Measurements from ENCODE around the gene CAPN2. TPM values are rescaled to one million over a fixed set of nuclear protein-coding genes. Genes with fewer than 3 reads are reported as not detected.

CAPN2 gene
- total RNA-seq, 1 experiment from 2014 or later = 1,259 TPM

DNA sequence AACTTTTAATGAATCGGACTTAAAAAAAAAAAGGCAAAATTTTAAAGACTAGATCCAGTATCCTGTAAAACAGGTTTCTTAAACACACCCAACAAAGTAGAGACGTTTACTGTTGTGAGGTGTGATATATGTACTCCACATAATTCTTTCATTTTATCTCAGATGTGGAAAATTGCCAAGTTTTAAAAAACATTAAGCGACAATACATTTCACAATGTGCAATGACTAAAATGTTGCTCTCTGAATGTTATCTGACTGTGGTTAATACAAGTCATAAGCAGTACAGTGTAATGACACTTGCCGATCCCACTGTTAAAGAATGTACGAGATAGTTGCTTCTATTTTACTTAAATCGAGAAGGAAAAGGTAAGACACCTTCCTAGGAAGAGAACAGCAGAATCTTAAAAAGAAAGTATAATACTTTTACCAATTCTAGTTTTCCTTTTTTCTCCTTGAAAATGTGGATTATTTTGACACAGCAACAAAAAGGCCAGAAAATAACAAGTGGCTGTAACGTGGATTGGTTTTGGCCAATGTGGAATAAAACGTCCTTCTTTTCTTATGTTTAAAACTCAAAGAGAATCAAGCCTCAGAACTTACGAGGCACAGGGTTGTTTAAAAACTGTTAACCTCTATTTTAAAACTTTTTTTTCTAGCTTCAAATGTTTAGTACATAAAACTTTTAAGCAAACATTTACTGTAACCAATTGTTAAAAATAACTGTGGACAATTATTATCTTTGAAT is 82.0 kb downstream of the CAPN2 start:
- H4K20me1 ChIP-seq (ENCODE audit: low read length) = no peaks in the 10 kb centered on the region
- BruUV-seq (replicated peaks) = no TSS peak
- CTCF ChIA-PET = no interaction called here
- no peak overlapping the region for H2AFZ ChIP-seq (ENCODE audit: low read length)
- H3K4me2 ChIP-seq (ENCODE audit: low read length) = no peak overlapping the region
- POLR2A ChIA-PET (ENCODE audit: unreplicated experiment) = interaction anchor here (0.6 kb wide), 1 partner anchor 13 kb away, joined by 4 read pairs; no protein-coding TSS in a partner anchor
- H3K4me1 ChIP-seq (ENCODE audit: insufficient read depth, low read length) = 0 out of 2 replicates have a peak, but pooled peaks cover 6% of the 10 kb centered on the region
- ATAC-seq (no peak; the same call in 1 of the 2 replicates), DNase-seq (peak; percentile 39)
- H3K9me3 ChIP-seq (ENCODE audit: low read length) = no peaks in the 10 kb centered on the region
- H3K9me2 ChIP-seq (replicated peaks; ENCODE audit: low read length) = no peaks in the 10 kb centered on the region
- H3F3A ChIP-seq (ENCODE audit: low read length, unreplicated experiment) = no peaks in the 10 kb centered on the region
- TF ChIP-seq EZH2 (IDR thresholded peaks at IDR 0.05; ENCODE audit: low read length, unreplicated experiment) (no peak), EZH2phosphoT487 (IDR thresholded peaks at IDR 0.05; ENCODE audit: borderline replicate concordance, low read length) (no peak)
- TF ChIP-seq, protein P1, sequence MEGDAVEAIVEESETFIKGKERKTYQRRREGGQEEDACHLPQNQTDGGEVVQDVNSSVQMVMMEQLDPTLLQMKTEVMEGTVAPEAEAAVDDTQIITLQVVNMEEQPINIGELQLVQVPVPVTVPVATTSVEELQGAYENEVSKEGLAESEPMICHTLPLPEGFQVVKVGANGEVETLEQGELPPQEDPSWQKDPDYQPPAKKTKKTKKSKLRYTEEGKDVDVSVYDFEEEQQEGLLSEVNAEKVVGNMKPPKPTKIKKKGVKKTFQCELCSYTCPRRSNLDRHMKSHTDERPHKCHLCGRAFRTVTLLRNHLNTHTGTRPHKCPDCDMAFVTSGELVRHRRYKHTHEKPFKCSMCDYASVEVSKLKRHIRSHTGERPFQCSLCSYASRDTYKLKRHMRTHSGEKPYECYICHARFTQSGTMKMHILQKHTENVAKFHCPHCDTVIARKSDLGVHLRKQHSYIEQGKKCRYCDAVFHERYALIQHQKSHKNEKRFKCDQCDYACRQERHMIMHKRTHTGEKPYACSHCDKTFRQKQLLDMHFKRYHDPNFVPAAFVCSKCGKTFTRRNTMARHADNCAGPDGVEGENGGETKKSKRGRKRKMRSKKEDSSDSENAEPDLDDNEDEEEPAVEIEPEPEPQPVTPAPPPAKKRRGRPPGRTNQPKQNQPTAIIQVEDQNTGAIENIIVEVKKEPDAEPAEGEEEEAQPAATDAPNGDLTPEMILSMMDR (conservative IDR thresholded peaks at IDR 0.05; ENCODE audit: low read depth, low read length) = no peak
- H3K36me3 ChIP-seq (ENCODE audit: low read depth, low read length) = peaks cover 13% of the 10 kb centered on the region; the same call in 1 of the 2 replicates
- intact Hi-C loops (cut with micrococcal nuclease) = no loop called here
- no peaks in the 10 kb centered on the region for H3K79me2 ChIP-seq (ENCODE audit: low read length)
- no peak overlapping the region for H3K4me3 ChIP-seq (ENCODE audit: low read length)
- H3K27ac ChIP-seq (ENCODE audit: low read length) = no peak overlapping the region
- no peak overlapping the region for H3K9ac ChIP-seq (ENCODE audit: low read length)
- H3K27me3 ChIP-seq (ENCODE audit: low read length) = no peaks in the 10 kb centered on the region

DNA sequence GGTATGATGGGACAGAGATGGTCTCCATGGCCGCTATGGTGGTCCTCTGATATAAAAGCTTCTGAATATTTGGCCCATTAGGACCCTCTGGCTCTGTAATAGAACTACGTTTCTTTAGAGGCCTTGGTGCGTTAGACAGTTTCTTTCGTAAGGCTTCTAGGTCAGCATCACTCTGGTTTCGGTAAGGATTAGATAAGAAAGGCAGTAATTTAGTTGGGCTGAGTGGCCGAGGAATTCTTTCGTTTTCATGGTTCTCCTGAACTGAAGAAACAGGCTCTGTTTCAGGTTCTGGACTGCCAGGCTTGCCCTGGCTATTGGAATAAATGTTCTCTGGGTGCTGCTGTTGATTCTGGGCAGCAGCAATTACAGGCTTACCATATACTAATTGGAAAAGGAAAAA is 83.9 kb downstream of the CAPN2 start:
- H3K4me1 ChIP-seq (ENCODE audit: insufficient read depth, low read length) = 0 out of 2 replicates have a peak, but pooled peaks cover 6% of the 10 kb centered on the region
- no TSS peak for BruUV-seq (replicated peaks)
- ChIA-PET CTCF (no interaction called here), POLR2A (ENCODE audit: unreplicated experiment) (no interaction called here)
- ATAC-seq = no peak
- no peak overlapping the region for H3K4me2 ChIP-seq (ENCODE audit: low read length)
- H3K9me2 ChIP-seq (replicated peaks; ENCODE audit: low read length) = no peaks in the 10 kb centered on the region
- TF ChIP-seq EZH2 (IDR thresholded peaks at IDR 0.05; ENCODE audit: low read length, unreplicated experiment) (no peak), EZH2phosphoT487 (IDR thresholded peaks at IDR 0.05; ENCODE audit: borderline replicate concordance, low read length) (no peak)
- TF ChIP-seq, protein P1 (conservative IDR thresholded peaks at IDR 0.05; ENCODE audit: low read depth, low read length) = no peak
- H3K27ac ChIP-seq (ENCODE audit: low read length) = no peak overlapping the region
- no peaks in the 10 kb centered on the region for H3K27me3 ChIP-seq (ENCODE audit: low read length)
- H3F3A ChIP-seq (ENCODE audit: low read length, unreplicated experiment) = no peaks in the 10 kb centered on the region
- H3K9ac ChIP-seq (ENCODE audit: low read length) = no peak overlapping the region
- no peaks in the 10 kb centered on the region for H3K9me3 ChIP-seq (ENCODE audit: low read length)
- H4K20me1 ChIP-seq (ENCODE audit: low read length) = no peaks in the 10 kb centered on the region
- DNase-seq = no peak
- no peak overlapping the region for H3K4me3 ChIP-seq (ENCODE audit: low read length)
- intact Hi-C loops (cut with micrococcal nuclease) = no loop called here
- H2AFZ ChIP-seq (ENCODE audit: low read length) = no peak overlapping the region
- H3K79me2 ChIP-seq (ENCODE audit: low read length) = no peaks in the 10 kb centered on the region
- peaks cover 23% of the 10 kb centered on the region; the same call in 1 of the 2 replicates for H3K36me3 ChIP-seq (ENCODE audit: low read depth, low read length)

DNA sequence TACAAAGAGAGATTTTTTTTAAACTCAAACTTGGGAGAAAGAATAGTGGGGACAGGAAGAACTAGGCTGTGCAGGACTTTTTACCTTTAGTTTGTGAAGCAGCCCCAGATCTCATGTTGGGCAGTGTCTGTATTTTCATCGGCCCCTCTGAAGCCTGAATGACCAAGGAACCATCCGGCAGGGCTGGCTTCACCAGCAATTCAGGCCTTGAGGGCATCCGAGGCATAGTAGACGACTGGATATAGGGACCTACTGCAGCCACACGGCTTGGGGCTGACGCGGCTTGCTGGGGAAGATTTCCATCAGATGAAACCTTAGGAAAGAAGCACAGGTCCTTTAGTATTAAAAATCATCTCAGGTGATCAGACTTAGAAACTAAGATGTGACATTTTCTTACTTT is 89.7 kb downstream of the CAPN2 start:
- Histone ChIP-seq H3F3A (ENCODE audit: low read length, unreplicated experiment) (no peaks in the 10 kb centered on the region), H3K4me1 (ENCODE audit: insufficient read depth, low read length) (no peaks in the 10 kb centered on the region), H2AFZ (ENCODE audit: low read length) (no peak overlapping the region), H3K36me3 (ENCODE audit: low read depth, low read length) (peaks cover 43% of the 10 kb centered on the region; the same call in 1 of the 2 replicates), H4K20me1 (ENCODE audit: low read length) (no peaks in the 10 kb centered on the region), H3K9ac (ENCODE audit: low read length) (no peak overlapping the region), H3K79me2 (ENCODE audit: low read length) (no peaks in the 10 kb centered on the region), H3K9me3 (ENCODE audit: low read length) (no peaks in the 10 kb centered on the region), H3K9me2 (replicated peaks; ENCODE audit: low read length) (no peaks in the 10 kb centered on the region), H3K4me3 (ENCODE audit: low read length) (no peak overlapping the region), H3K27ac (ENCODE audit: low read length) (no peak overlapping the region), H3K27me3 (ENCODE audit: low read length) (no peaks in the 10 kb centered on the region), H3K4me2 (ENCODE audit: low read length) (no peak overlapping the region)
- CTCF ChIA-PET = no interaction called here
- intact Hi-C loops (cut with micrococcal nuclease) = no loop called here
- POLR2A ChIA-PET (ENCODE audit: unreplicated experiment) = no interaction called here
- TF ChIP-seq EZH2 (IDR thresholded peaks at IDR 0.05; ENCODE audit: low read length, unreplicated experiment) (no peak), EZH2phosphoT487 (IDR thresholded peaks at IDR 0.05; ENCODE audit: borderline replicate concordance, low read length) (no peak)
- TF ChIP-seq, protein P1 (conservative IDR thresholded peaks at IDR 0.05; ENCODE audit: low read depth, low read length) = no peak
- no TSS peak for BruUV-seq (replicated peaks)
- DNase-seq (no peak), ATAC-seq (no peak)
